ENCODE data around the gene HEG1.

Gene HEG1

DNA sequence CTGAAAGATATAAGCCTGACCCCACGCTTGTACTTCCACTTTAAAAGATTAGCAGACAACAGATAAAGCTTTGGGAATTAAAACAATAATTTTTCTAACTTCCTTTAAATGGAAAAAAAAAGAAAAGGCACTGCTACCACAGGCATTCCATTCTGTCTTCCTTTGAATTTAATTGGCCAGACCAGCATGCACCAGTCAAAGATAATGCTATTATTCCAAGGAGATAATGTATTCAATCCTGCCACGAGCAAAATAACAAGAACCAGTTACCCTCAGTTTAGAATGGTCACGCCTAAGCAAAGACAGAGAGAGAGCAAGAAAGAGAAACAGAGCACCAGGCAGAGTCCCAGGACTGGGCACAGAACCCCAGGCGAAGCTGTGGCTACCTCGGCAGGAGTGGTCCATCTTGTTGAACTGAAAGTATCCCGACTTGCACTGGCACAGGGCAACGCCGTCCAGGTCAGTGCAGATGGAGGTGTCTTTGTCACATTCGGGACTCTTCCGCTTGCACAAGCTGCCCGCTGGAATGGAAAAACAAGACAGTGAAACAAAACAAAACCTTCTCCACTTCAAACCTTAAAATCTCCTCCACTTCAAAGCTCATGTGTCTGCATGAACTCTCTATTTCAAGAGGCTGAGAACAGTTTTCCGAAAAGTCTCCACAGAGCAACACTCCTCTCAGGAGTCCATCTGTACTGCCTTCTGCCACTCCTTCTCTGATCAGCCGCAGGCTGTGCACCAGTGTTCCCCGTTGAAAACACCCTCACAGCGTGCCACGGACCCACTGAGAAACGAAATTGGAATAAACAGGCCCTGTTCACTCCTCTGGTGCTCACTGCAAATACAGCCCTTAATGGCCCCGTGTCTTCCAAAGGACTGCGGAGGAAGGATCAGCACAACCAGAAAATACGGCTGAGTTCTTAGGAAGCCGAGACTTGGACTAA lies 58.2 kb downstream of the HEG1 start:
- TF ChIP-seq, protein P1, sequence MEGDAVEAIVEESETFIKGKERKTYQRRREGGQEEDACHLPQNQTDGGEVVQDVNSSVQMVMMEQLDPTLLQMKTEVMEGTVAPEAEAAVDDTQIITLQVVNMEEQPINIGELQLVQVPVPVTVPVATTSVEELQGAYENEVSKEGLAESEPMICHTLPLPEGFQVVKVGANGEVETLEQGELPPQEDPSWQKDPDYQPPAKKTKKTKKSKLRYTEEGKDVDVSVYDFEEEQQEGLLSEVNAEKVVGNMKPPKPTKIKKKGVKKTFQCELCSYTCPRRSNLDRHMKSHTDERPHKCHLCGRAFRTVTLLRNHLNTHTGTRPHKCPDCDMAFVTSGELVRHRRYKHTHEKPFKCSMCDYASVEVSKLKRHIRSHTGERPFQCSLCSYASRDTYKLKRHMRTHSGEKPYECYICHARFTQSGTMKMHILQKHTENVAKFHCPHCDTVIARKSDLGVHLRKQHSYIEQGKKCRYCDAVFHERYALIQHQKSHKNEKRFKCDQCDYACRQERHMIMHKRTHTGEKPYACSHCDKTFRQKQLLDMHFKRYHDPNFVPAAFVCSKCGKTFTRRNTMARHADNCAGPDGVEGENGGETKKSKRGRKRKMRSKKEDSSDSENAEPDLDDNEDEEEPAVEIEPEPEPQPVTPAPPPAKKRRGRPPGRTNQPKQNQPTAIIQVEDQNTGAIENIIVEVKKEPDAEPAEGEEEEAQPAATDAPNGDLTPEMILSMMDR (IDR thresholded peaks at IDR 0.05; ENCODE audit: insufficient read depth, low read depth, low read length, missing control alignments) = no peak
- DNase-seq (ENCODE audit: low read depth) = no peak
- no peak overlapping the region for H3K4me3 ChIP-seq (ENCODE audit: low read length)

GRCh38 chr3:124995460-124995994 lies 60.3 kb downstream of the HEG1 start:
- TF ChIP-seq, protein P1 (IDR thresholded peaks at IDR 0.05; ENCODE audit: insufficient read depth, low read depth, low read length, missing control alignments) = peak; percentile 90
- DNase-seq (ENCODE audit: low read depth) = peak; percentile 57
- H3K4me3 ChIP-seq (ENCODE audit: low read length) = no peak overlapping the region

GRCh38 chr3:124993466-124993865 lies 62.3 kb downstream of the HEG1 start:
- DNase-seq (ENCODE audit: low read depth) = no peak
- H3K4me3 ChIP-seq (ENCODE audit: low read length) = no peak overlapping the region
- TF ChIP-seq, protein P1 (IDR thresholded peaks at IDR 0.05; ENCODE audit: insufficient read depth, low read depth, low read length, missing control alignments) = no peak

GRCh38 chr3:124992041-124992440 lies 63.8 kb downstream of the HEG1 start:
- TF ChIP-seq, protein P1 (IDR thresholded peaks at IDR 0.05; ENCODE audit: insufficient read depth, low read depth, low read length, missing control alignments) = no peak
- H3K4me3 ChIP-seq (ENCODE audit: low read length) = no peak overlapping the region
- DNase-seq (ENCODE audit: low read depth) = no peak

DNA sequence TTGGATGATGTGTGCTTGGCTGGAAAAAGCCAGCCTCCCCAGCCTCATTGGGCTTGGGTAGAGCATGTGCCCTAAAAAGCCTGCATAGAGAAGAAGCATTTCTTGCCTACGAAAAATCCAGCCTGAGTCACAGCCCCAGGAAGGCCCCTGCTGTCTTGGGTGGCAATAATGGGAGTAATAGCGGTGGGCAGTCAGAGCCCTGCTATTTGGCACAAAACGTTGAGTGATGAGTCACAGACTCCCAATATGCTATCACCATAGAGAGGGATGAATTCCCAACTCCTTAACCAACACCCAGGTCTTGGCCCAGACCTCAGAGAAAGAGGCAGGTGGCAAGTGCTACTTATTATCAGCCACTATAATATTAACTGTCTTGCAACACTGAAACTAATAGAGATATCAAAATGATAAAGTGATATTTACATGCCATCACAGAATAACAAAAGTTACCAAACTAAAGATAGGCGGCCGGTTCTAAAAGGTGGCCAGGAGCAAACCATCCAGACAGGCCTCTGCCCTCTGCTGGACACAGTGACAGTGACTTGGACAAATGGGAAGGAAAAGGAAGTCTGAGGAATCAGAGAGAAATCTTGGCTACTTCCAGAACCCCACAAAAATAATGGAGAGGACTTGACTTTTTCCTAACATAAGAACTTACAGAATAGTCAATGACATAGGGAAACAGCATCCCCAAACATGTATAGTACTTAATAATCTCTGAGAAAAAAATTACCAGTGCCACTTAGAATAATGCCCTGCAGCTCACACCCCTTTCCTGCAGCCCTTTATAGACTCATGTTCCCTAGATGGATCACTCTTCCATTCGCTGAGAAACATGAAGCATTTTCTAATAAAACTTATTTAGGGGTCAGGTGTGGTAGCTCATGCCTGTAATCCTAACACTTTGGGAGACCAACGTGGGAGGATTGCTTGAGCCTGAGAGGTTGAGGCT lies 69.3 kb downstream of the HEG1 start:
- H3K4me3 ChIP-seq (ENCODE audit: low read length) = no peak overlapping the region
- TF ChIP-seq, protein P1 (IDR thresholded peaks at IDR 0.05; ENCODE audit: insufficient read depth, low read depth, low read length, missing control alignments) = peak; percentile 45
- DNase-seq (ENCODE audit: low read depth) = peak; percentile 79

DNA sequence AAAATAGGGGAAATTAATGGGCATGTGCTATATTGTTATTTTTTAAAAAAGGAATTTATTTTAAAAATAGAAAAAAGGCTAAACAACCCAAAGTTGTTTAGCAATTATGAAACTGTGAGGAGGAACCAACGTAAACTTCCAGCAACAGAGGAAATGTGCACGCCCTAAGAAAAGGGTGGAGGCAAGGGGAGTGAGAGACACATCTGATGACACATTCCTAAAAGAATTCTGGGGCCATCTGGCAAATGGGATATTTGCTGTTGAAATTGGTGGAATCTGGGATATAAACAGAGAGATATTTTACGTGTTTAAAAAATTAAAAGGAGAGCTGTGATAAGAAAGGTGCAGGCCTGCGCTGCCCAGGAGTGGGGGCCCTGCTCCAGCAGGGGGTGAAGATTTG lies 70.4 kb downstream of the HEG1 start:
- TF ChIP-seq, protein P1 (IDR thresholded peaks at IDR 0.05; ENCODE audit: insufficient read depth, low read depth, low read length, missing control alignments) = no peak
- peak; percentile 66 for DNase-seq (ENCODE audit: low read depth)
- H3K4me3 ChIP-seq (ENCODE audit: low read length) = no peak overlapping the region

Measured in epithelial cell of esophagus (primary cell).